ENCODE results near the gene DNAJC7. TPM values are rescaled to one million over a fixed set of nuclear protein-coding genes. Genes with fewer than 3 reads are reported as not detected.

Gene DNAJC7
- total and polyA plus RNA-seq, 9 of the 15 experiments (the other 6 are each of a cell fraction or from before 2014, with no cell fraction given) = 85.8 to 262 (median 157) TPM

DNA sequence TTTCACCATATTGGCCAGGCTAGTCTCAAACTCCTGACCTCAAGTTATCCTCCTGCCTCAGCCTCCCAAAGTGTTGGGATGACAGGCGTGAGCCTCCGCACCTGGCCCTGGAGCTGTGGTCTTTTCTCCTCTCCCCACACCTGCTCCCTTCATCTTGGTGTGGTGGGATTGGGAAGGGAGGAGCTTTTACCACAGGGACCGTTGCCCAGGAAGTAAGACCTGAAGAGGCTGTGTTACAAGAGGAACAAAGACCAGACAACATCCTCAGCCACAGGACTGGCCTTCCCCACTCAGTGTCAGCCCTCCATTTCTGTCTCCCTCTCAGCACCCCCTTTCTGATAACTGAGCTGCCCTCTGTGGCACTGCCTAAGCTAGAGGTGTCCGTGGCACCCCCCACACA lies 42.6 kb upstream of the DNAJC7 start:
- Histone ChIP-seq H4K20me1 (replicated peaks; ENCODE audit: control insufficient read depth, insufficient read depth, low read length) (no peaks in the 10 kb centered on the region), H3K9me3 (replicated peaks; ENCODE audit: control insufficient read depth, insufficient read depth, low read depth, low read length) (no peaks in the 10 kb centered on the region), H3K9ac (ENCODE audit: insufficient read depth in 1 of 2, low read depth in 2 of 2, low read length in 2 of 2) (no peak overlapping the region), H3K9me1 (ENCODE audit: control insufficient read depth, insufficient read depth, low read length) (peaks cover 3% of the 10 kb centered on the region), H3K27me3 (ENCODE audit: control insufficient read depth in 2 of 2, insufficient read depth in 2 of 2, low read length in 2 of 2) (peaks cover 0 to 14% of the 10 kb centered on the region in 2 experiments; a peak in 2 of 5 replicates), H3K4me3 (no peak overlapping the region), H3K4me2 (ENCODE audit: insufficient read depth, low read length) (no peak overlapping the region), H2AFZ (ENCODE audit: low read depth, low read length) (no peak overlapping the region), H3K36me3 (ENCODE audit: control insufficient read depth, insufficient read depth, low read length) (no peaks in the 10 kb centered on the region), H3K79me2 (ENCODE audit: control insufficient read depth, insufficient read depth, low read length) (no peaks in the 10 kb centered on the region), H3K4me1 (replicated peaks in 1 of 2; ENCODE audit: control insufficient read depth in 2 of 2, insufficient read depth in 2 of 2, low read length in 2 of 2) (peaks cover 0 to 18% of the 10 kb centered on the region in 2 experiments; a peak in 3 of 5 replicates), H3K27ac (ENCODE audit: extremely low read depth, low read depth, low read length) (no peak overlapping the region)
- 5% methylated on average over 4 of the region's 4 CpGs for WGBS (ENCODE audit: insufficient coverage, low coverage, missing lambda C conversion rate)
- ChIA-PET CTCF (ENCODE audit: low intra/inter-chr PET ratio) (no interaction called here), POLR2A (no interaction called here)
- FAIRE-seq (no peak), ATAC-seq (no peak), DNase-seq (ENCODE audit: extremely low read depth in 1 of 4, low spot score in 3 of 4) (no peak)
- in situ Hi-C loops (cut with MboI) = no loop called here
- no TSS peak for BruUV-seq (replicated peaks)
- TF ChIP-seq SREBF2 (CRISPR knock-in tag; IDR thresholded peaks at IDR 0.05) (no peak), ZNF212 (CRISPR knock-in tag; IDR thresholded peaks at IDR 0.05) (no peak), SMARCC2 (IDR thresholded peaks at IDR 0.05; ENCODE audit: low read depth) (no peak), CEBPZ (IDR thresholded peaks at IDR 0.05; ENCODE audit: borderline replicate concordance, low read depth, low read length) (no peak), HNRNPL (IDR thresholded peaks at IDR 0.05; ENCODE audit: low read depth, low read length) (no peak), BRD4 (IDR thresholded peaks at IDR 0.05) (no peak)
- intact Hi-C loops (cut with micrococcal nuclease) = no loop called here
